ENCODE measurements around the gene TOMM22. TPM values are rescaled to one million over a fixed set of nuclear protein-coding genes. Genes with fewer than 3 reads are reported as not detected.

Gene TOMM22
- total RNA-seq, 1 donor from 2014 or later: 19.3 TPM

DNA sequence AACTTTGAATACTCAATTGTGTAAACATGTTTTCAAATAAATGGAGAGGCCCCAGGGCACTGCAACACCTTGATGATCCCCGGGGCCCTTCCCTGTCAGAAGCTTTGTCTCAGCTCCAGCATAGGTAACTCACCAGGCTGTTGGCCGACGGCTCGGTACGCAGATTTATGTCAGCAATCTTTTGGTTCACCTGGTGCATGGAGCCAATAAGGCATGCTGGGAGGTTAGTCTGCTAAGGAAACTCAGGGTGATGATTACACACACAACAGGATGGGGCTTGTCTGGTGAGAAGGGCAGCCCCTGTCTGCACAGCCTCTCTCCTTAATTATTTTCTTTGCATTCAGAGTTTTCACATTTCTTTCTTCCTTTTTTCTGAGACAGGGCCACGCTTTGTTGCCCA is 36.3 kb upstream of the TOMM22 start:
- TF ChIP-seq, protein P1, sequence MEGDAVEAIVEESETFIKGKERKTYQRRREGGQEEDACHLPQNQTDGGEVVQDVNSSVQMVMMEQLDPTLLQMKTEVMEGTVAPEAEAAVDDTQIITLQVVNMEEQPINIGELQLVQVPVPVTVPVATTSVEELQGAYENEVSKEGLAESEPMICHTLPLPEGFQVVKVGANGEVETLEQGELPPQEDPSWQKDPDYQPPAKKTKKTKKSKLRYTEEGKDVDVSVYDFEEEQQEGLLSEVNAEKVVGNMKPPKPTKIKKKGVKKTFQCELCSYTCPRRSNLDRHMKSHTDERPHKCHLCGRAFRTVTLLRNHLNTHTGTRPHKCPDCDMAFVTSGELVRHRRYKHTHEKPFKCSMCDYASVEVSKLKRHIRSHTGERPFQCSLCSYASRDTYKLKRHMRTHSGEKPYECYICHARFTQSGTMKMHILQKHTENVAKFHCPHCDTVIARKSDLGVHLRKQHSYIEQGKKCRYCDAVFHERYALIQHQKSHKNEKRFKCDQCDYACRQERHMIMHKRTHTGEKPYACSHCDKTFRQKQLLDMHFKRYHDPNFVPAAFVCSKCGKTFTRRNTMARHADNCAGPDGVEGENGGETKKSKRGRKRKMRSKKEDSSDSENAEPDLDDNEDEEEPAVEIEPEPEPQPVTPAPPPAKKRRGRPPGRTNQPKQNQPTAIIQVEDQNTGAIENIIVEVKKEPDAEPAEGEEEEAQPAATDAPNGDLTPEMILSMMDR (IDR thresholded peaks at IDR 0.05): no peak
- Histone ChIP-seq H3K36me3 (no peaks in the 10 kb centered on the region), H3K27me3 (no peaks in the 10 kb centered on the region), H3K4me3 (no peak overlapping the region), H3K9me3 (no peaks in the 10 kb centered on the region), H3K4me1 (no peaks in the 10 kb centered on the region), H3K27ac (no peak overlapping the region)
- no peak for DNase-seq (ENCODE audit: low spot score in 2 of 2)
- intact Hi-C loops (cut with DNase I): no loop called here

DNA sequence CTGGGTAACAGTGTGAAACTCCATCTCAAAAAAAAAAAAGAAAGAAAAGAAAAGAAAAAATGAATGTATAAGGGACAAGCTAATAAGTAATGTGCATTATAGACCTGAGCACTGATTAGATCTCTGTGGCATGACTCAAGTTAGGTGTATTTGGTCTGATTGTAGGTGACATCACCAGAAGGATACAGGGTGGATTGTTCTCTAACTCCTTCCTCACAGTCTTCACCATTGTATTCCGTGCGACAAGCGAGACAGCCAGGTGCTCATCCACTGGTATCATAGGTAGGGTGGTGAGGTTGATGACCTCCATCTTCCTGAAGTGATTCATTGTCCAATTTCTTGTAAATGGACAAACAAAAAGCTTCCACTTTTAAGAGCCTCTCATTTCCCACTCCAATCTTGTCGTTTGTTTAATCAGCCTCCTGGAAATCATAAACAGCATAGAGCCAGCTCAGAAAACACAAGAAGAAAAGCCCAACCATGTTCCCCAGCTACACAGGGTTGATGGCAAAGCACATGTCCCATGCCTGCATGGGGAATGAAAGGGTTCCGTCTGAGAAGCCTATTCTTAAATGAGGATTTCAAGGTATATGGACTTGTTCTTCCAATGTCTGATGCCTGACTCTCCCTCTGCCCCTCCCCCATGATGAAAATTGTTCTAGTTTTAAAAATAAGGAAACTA is 31.8 kb upstream of the TOMM22 start:
- DNase-seq (ENCODE audit: low spot score in 2 of 2): no peak
- no peaks in the 10 kb centered on the region for H3K36me3 ChIP-seq

DNA sequence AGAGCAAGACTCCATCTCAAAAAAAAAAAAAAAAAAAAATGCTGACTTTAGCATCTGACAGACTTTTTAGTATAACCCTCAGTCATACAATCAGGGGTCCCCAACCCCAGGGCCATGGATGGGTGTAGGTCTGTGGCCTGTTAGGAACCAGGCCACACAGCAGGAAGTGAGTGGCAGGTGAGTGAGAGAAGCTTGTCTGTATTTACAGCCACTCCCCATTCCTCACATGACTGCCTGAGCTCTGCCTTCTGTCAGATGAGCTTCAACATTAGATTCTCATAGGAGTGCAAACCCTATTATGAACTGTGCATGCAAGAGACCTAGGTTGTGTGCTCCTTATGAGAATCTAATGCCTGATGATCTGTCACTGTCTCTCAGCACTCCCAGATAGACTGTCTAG is 28.9 kb upstream of the TOMM22 start:
- intact Hi-C loops (cut with DNase I): no loop called here
- H3K27me3 ChIP-seq: no peaks in the 10 kb centered on the region
- H3K4me1 ChIP-seq: peaks cover 0 to 9% of the 10 kb centered on the region in 2 donors
- TF ChIP-seq, protein P1 (IDR thresholded peaks at IDR 0.05): no peak
- H3K9me3 ChIP-seq: no peaks in the 10 kb centered on the region
- H3K27ac ChIP-seq: no peak overlapping the region
- DNase-seq (ENCODE audit: low spot score in 2 of 2): no peak
- H3K4me3 ChIP-seq: no peak overlapping the region
- no peaks in the 10 kb centered on the region for H3K36me3 ChIP-seq

More for the DNA sequence above, 31.8 kb upstream of the TOMM22 start:
- Histone ChIP-seq H3K9me3 (no peaks in the 10 kb centered on the region), H3K27ac (no peak overlapping the region), H3K27me3 (no peaks in the 10 kb centered on the region), H3K4me3 (no peak overlapping the region), H3K4me1 (no peaks in the 10 kb centered on the region)
- TF ChIP-seq, protein P1 (IDR thresholded peaks at IDR 0.05): no peak
- intact Hi-C loops (cut with DNase I): no loop called here

DNA sequence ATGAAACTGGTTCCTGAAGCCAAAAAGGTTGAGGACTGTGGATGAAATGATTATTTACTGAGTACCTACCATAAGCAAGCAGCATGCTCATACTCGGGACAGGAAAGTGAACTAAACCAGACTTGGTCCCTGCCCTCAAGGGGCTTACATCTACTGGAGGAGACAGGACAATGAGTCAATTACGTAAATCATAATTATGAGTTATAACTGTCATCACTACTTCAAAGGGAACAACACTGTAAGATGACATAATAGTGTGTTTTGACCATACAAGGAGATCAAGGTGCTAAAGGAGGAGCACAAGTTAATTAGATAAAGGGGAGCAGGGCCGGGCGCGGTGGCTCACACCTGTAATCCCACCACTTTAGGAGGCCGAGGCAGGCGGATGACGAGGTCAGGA is 28.0 kb upstream of the TOMM22 start:
- H3K36me3 ChIP-seq: no peaks in the 10 kb centered on the region
- TF ChIP-seq, protein P1 (IDR thresholded peaks at IDR 0.05): no peak
- DNase-seq (ENCODE audit: low spot score in 2 of 2): no peak
- H3K4me3 ChIP-seq: no peak overlapping the region
- no peaks in the 10 kb centered on the region for H3K27me3 ChIP-seq
- no peaks in the 10 kb centered on the region for H3K9me3 ChIP-seq
- no peak overlapping the region for H3K27ac ChIP-seq
- H3K4me1 ChIP-seq: peaks cover 0 to 9% of the 10 kb centered on the region in 2 donors
- intact Hi-C loops (cut with DNase I): no loop called here

DNA sequence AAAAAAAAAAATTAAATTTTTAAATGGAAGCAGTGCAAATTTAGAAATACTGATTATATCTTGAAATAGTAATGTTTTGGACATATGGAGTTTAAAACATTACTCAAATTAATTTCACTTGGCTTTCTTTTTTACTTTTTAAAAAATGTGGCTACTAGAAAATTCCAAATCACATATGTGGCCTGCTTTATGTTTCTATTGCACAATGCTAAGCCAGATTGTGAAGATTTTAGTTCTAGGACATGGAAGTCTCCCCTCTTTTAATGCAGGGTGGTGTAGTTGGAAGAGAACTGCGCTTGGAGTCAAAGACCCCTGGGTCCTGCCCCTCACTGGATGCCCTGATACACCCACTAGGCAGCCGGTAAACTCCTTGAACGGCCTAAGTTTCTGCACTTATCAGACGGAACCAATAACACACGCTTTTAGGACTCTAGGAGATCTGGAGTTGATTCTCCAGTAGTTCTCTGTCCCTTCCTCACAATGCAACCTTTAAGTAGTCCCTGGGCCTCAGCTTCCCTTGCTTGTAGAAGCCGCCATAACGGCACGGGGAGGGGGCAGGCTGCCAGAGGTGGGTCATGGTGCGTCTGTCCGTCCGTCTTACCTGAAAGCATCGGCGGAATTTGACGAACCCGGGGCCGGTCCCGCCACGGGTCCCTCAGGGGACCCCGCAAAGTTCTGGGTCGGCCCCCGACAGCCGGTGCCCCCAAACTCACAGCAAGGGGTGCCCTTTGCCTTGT is 26.1 kb upstream of the TOMM22 start:
- Histone ChIP-seq H3K36me3 (no peaks in the 10 kb centered on the region), H3K4me3 (peak overlapping the region; percentile 82 to 88), H3K27ac (peak overlapping the region in 1 of 2 donors; percentile 68), H3K9me3 (no peaks in the 10 kb centered on the region), H3K4me1 (peaks cover 0 to 9% of the 10 kb centered on the region in 2 donors), H3K27me3 (no peaks in the 10 kb centered on the region)
- no peak for DNase-seq (ENCODE audit: low spot score in 2 of 2)
- intact Hi-C loops (cut with DNase I): no loop called here
- TF ChIP-seq, protein P1 (IDR thresholded peaks at IDR 0.05): no peak
